ENCODE results near the gene BDKRB2. TPM values are rescaled to one million over a fixed set of nuclear protein-coding genes. Genes with fewer than 3 reads are reported as not detected.

BDKRB2 gene
- polyA plus RNA-seq, 1 experiment, result 26.8 TPM

GRCh38 chr14:96225213-96225612 lies 20.6 kb downstream of the BDKRB2 start:
- peaks cover 4% of the 10 kb centered on the region for H3K36me3 ChIP-seq (ENCODE audit: control insufficient read depth, insufficient read depth, low read length)
- no peak for TF ChIP-seq CTCF (IDR thresholded peaks at IDR 0.05; ENCODE audit: insufficient read depth, low read depth, low read length)
- H3K27me3 ChIP-seq (ENCODE audit: control insufficient read depth, insufficient read depth, low read length), result no peaks in the 10 kb centered on the region
- ChIA-PET POLR2A (no interaction called here), CTCF (interaction anchor here (0.6 to 2.5 kb wide), 9 partner anchors 9 to 127 kb away, joined by 3 to 13 read pairs (median 4); partner anchors contain the start of gene BDKRB2)
- H3K4me3 ChIP-seq (ENCODE audit: low read depth, low read length), result no peak overlapping the region
- DNase-seq (ENCODE audit: low read depth), result no peak

- peak; percentile 44 for DNase-seq (ENCODE audit: low read depth)
- Histone ChIP-seq H3K4me3 (ENCODE audit: low read depth, low read length) (no peak overlapping the region), H3K36me3 (ENCODE audit: control insufficient read depth, insufficient read depth, low read length) (peaks cover 4% of the 10 kb centered on the region), H3K27me3 (ENCODE audit: control insufficient read depth, insufficient read depth, low read length) (no peaks in the 10 kb centered on the region)
- peak; percentile 65 for TF ChIP-seq CTCF (IDR thresholded peaks at IDR 0.05; ENCODE audit: insufficient read depth, low read depth, low read length)
- POLR2A ChIA-PET, result no interaction called here
- CTCF ChIA-PET, result interaction anchor here (1.0 to 2.5 kb wide), 10 partner anchors 10 to 125 kb away, joined by 3 to 13 read pairs (median 4); partner anchors contain the start of gene BDKRB2
Measured at GRCh38 chr14:96225745-96226151, 21.1 kb downstream of the BDKRB2 start.

- CTCF ChIA-PET, result no interaction called here
Measured at GRCh38 chr14:96227428-96227827, 22.8 kb downstream of the BDKRB2 start.

GRCh38 chr14:96229315-96229714 lies 24.7 kb downstream of the BDKRB2 start:
- H3K4me3 ChIP-seq (ENCODE audit: low read depth, low read length), result no peak overlapping the region
- no peaks in the 10 kb centered on the region for H3K27me3 ChIP-seq (ENCODE audit: control insufficient read depth, insufficient read depth, low read length)
- TF ChIP-seq CTCF (IDR thresholded peaks at IDR 0.05; ENCODE audit: insufficient read depth, low read depth, low read length), result no peak
- CTCF ChIA-PET, result no interaction called here
- no peak for DNase-seq (ENCODE audit: low read depth)
- H3K36me3 ChIP-seq (ENCODE audit: control insufficient read depth, insufficient read depth, low read length), result peaks cover 4% of the 10 kb centered on the region
- POLR2A ChIA-PET, result no interaction called here

More at GRCh38 chr14:96227428-96227827, 22.8 kb downstream of the BDKRB2 start:
- no peak overlapping the region for H3K4me3 ChIP-seq (ENCODE audit: low read depth, low read length)
- POLR2A ChIA-PET, result no interaction called here
- no peaks in the 10 kb centered on the region for H3K27me3 ChIP-seq (ENCODE audit: control insufficient read depth, insufficient read depth, low read length)
- DNase-seq (ENCODE audit: low read depth), result no peak
- TF ChIP-seq CTCF (IDR thresholded peaks at IDR 0.05; ENCODE audit: insufficient read depth, low read depth, low read length), result no peak
- peaks cover 4% of the 10 kb centered on the region for H3K36me3 ChIP-seq (ENCODE audit: control insufficient read depth, insufficient read depth, low read length)

GRCh38 chr14:96231056-96231455 lies 26.4 kb downstream of the BDKRB2 start:
- ChIA-PET POLR2A (no interaction called here), CTCF (interaction anchor here (0.9 to 1.2 kb wide), 2 partner anchors 9 to 41 kb away, joined by 3 to 4 read pairs; no protein-coding TSS in a partner anchor)
- DNase-seq (ENCODE audit: low read depth), result no peak
- TF ChIP-seq CTCF (IDR thresholded peaks at IDR 0.05; ENCODE audit: insufficient read depth, low read depth, low read length), result no peak
- Histone ChIP-seq H3K27me3 (ENCODE audit: control insufficient read depth, insufficient read depth, low read length) (no peaks in the 10 kb centered on the region), H3K36me3 (ENCODE audit: control insufficient read depth, insufficient read depth, low read length) (peaks cover 7% of the 10 kb centered on the region), H3K4me3 (ENCODE audit: low read depth, low read length) (no peak overlapping the region)

Measured in BJ (cell line).